ENCODE data around the gene STK40.
A peak's percentile ranks its signal among the peaks of the same experiment; 100 is the strongest.

- TF ChIP-seq CTCF (IDR thresholded peaks at IDR 0.05; ENCODE audit: borderline replicate concordance, extremely low read depth, low read length, poor library complexity, severe bottlenecking) (peak; percentile 67), EZH2 (IDR thresholded peaks at IDR 0.05; ENCODE audit: borderline replicate concordance, low read depth, low read length, severe bottlenecking) (no peak)
These were observed 19.5 kb downstream of the STK40 start for GRCh38 chr1:36366091-36366661.
